Measurements from ENCODE around the gene MT1A. TPM values are rescaled to one million over a fixed set of nuclear protein-coding genes. Genes with fewer than 3 reads are reported as not detected.

Gene MT1A
- polyA plus RNA-seq, 1 donor from 2014 or later, result not detected

DNA sequence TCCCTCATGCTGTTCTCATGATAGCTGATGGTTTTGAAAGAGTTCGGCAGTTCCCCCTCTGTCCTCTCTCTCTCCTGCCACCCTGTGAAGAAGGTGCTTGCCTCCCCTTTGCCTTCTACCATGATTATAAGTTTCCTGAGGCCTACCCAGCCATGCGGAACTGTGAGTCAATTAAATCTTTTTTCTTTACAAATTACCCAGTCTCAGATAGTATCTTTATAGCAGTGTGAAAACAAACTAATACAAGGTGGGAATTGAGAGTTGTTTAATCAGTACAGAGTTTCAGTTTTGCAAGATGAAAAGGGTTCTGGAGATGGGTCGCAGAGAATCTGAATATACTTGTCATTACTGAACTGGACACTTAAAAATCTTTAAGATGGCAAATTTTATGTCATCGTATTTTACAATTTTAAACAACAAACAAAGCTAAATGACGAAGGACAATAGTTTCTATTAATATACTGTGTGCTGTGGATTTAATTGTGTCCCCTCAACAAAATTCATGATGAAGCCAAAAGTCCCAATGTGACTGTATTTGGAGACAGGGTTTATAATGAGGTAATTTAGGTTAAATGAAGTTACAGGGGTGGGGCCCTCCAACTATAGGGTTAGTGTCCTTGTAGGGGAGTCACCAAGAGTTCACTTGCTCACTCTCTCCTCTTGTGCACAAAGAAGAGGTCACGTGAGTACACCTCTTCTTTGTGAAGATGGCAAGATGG is 44.7 kb upstream of the MT1A start:
- Histone ChIP-seq H3K36me3 (ENCODE audit: insufficient read depth, low read length) (no peaks in the 10 kb centered on the region), H3K79me2 (replicated peaks; ENCODE audit: insufficient read depth, low read length) (no peaks in the 10 kb centered on the region), H3K27me3 (ENCODE audit: insufficient read depth, low read depth, low read length) (peaks cover 22% of the 10 kb centered on the region), H3K9me2 (ENCODE audit: insufficient read depth, low read length) (no peaks in the 10 kb centered on the region), H3K9ac (ENCODE audit: low read length) (no peak overlapping the region), H3K9me3 (ENCODE audit: low read length) (no peaks in the 10 kb centered on the region), H3K27ac (ENCODE audit: low read length) (no peak overlapping the region), H2AFZ (ENCODE audit: low read depth, low read length) (no peak overlapping the region), H3K4me3 (ENCODE audit: low read length) (no peak overlapping the region), H3K4me2 (ENCODE audit: low read length) (no peak overlapping the region), H3F3A (ENCODE audit: insufficient read depth, low read length, poor library complexity, severe bottlenecking) (no peaks in the 10 kb centered on the region), H4K20me1 (ENCODE audit: insufficient read depth) (no peaks in the 10 kb centered on the region)
- TF ChIP-seq POLR2AphosphoS5 (IDR thresholded peaks at IDR 0.05), result no peak
- TF ChIP-seq, protein P1, sequence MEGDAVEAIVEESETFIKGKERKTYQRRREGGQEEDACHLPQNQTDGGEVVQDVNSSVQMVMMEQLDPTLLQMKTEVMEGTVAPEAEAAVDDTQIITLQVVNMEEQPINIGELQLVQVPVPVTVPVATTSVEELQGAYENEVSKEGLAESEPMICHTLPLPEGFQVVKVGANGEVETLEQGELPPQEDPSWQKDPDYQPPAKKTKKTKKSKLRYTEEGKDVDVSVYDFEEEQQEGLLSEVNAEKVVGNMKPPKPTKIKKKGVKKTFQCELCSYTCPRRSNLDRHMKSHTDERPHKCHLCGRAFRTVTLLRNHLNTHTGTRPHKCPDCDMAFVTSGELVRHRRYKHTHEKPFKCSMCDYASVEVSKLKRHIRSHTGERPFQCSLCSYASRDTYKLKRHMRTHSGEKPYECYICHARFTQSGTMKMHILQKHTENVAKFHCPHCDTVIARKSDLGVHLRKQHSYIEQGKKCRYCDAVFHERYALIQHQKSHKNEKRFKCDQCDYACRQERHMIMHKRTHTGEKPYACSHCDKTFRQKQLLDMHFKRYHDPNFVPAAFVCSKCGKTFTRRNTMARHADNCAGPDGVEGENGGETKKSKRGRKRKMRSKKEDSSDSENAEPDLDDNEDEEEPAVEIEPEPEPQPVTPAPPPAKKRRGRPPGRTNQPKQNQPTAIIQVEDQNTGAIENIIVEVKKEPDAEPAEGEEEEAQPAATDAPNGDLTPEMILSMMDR (IDR thresholded peaks at IDR 0.05; ENCODE audit: poor library complexity, severe bottlenecking), result no peak
- no peak for TF ChIP-seq EZH2 (IDR thresholded peaks at IDR 0.05; ENCODE audit: borderline replicate concordance, insufficient read depth, low read length, poor library complexity, severe bottlenecking)
- TF ChIP-seq RAD21 (conservative IDR thresholded peaks at IDR 0.05), result no peak
- TF ChIP-seq EP300 (conservative IDR thresholded peaks at IDR 0.05; ENCODE audit: poor library complexity, severe bottlenecking), result no peak
- TF ChIP-seq, protein P2, sequence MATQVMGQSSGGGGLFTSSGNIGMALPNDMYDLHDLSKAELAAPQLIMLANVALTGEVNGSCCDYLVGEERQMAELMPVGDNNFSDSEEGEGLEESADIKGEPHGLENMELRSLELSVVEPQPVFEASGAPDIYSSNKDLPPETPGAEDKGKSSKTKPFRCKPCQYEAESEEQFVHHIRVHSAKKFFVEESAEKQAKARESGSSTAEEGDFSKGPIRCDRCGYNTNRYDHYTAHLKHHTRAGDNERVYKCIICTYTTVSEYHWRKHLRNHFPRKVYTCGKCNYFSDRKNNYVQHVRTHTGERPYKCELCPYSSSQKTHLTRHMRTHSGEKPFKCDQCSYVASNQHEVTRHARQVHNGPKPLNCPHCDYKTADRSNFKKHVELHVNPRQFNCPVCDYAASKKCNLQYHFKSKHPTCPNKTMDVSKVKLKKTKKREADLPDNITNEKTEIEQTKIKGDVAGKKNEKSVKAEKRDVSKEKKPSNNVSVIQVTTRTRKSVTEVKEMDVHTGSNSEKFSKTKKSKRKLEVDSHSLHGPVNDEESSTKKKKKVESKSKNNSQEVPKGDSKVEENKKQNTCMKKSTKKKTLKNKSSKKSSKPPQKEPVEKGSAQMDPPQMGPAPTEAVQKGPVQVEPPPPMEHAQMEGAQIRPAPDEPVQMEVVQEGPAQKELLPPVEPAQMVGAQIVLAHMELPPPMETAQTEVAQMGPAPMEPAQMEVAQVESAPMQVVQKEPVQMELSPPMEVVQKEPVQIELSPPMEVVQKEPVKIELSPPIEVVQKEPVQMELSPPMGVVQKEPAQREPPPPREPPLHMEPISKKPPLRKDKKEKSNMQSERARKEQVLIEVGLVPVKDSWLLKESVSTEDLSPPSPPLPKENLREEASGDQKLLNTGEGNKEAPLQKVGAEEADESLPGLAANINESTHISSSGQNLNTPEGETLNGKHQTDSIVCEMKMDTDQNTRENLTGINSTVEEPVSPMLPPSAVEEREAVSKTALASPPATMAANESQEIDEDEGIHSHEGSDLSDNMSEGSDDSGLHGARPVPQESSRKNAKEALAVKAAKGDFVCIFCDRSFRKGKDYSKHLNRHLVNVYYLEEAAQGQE (IDR thresholded peaks at IDR 0.05; ENCODE audit: borderline replicate concordance), result no peak

DNA sequence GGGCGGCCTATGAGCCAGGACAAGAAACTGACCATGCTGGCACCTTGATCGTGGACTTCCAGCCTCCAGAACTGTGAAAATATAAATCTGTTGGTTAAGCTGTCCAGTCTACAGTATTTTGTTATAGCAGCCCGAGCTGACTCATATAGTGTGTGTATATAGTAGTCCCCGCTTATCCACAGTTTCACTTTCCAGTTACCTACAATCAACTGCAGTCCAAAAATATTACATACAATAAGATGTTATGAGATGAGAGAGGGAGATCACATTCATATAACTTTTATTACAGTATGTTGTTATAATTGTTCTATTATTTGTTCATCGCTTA is 44.2 kb upstream of the MT1A start:
- Histone ChIP-seq H3K9me2 (ENCODE audit: insufficient read depth, low read length) (no peaks in the 10 kb centered on the region), H2AFZ (ENCODE audit: low read depth, low read length) (no peak overlapping the region), H3K36me3 (ENCODE audit: insufficient read depth, low read length) (no peaks in the 10 kb centered on the region), H3K9me3 (ENCODE audit: low read length) (no peaks in the 10 kb centered on the region), H3K27me3 (ENCODE audit: insufficient read depth, low read depth, low read length) (peaks cover 17% of the 10 kb centered on the region), H3K9ac (ENCODE audit: low read length) (no peak overlapping the region), H3F3A (ENCODE audit: insufficient read depth, low read length, poor library complexity, severe bottlenecking) (no peaks in the 10 kb centered on the region), H3K4me2 (ENCODE audit: low read length) (no peak overlapping the region), H3K27ac (ENCODE audit: low read length) (no peak overlapping the region), H4K20me1 (ENCODE audit: insufficient read depth) (no peaks in the 10 kb centered on the region), H3K79me2 (replicated peaks; ENCODE audit: insufficient read depth, low read length) (no peaks in the 10 kb centered on the region), H3K4me3 (ENCODE audit: low read length) (no peak overlapping the region)
- TF ChIP-seq, protein P1 (IDR thresholded peaks at IDR 0.05; ENCODE audit: poor library complexity, severe bottlenecking), result no peak
- TF ChIP-seq EZH2 (IDR thresholded peaks at IDR 0.05; ENCODE audit: borderline replicate concordance, insufficient read depth, low read length, poor library complexity, severe bottlenecking), result no peak
- TF ChIP-seq POLR2AphosphoS5 (IDR thresholded peaks at IDR 0.05), result no peak
- TF ChIP-seq, protein P2 (IDR thresholded peaks at IDR 0.05; ENCODE audit: borderline replicate concordance), result no peak
- TF ChIP-seq RAD21 (conservative IDR thresholded peaks at IDR 0.05), result no peak
- TF ChIP-seq EP300 (conservative IDR thresholded peaks at IDR 0.05; ENCODE audit: poor library complexity, severe bottlenecking), result no peak
